ENCODE data around the gene MED12L.

Gene MED12L

GRCh38 chr3:151093905-151094304, 8.4 kb downstream of the MED12L start:
- Histone ChIP-seq H3K9me3 (ENCODE audit: severe bottlenecking) (no peaks in the 10 kb centered on the region), H3K27ac (no peak overlapping the region), H3K4me3 (ENCODE audit: low read depth, low read length) (no peak overlapping the region), H3K36me3 (no peaks in the 10 kb centered on the region), H3K27me3 (ENCODE audit: insufficient read depth, low read depth, severe bottlenecking) (peaks cover 10% of the 10 kb centered on the region)
- no peak for DNase-seq
- no peak for TF ChIP-seq CTCF (IDR thresholded peaks at IDR 0.05; ENCODE audit: low read depth, low read length)

- DNase-seq, result no peak
- no peak overlapping the region for H3K4me3 ChIP-seq (ENCODE audit: low read depth, low read length)
- no peaks in the 10 kb centered on the region for H3K9me3 ChIP-seq (ENCODE audit: severe bottlenecking)
- H3K27me3 ChIP-seq (ENCODE audit: insufficient read depth, low read depth, severe bottlenecking), result peaks cover 12% of the 10 kb centered on the region
- H3K27ac ChIP-seq, result no peak overlapping the region
- no peaks in the 10 kb centered on the region for H3K36me3 ChIP-seq
- no peak for TF ChIP-seq CTCF (IDR thresholded peaks at IDR 0.05; ENCODE audit: low read depth, low read length)
These were observed 11.3 kb downstream of the MED12L start for GRCh38 chr3:151096716-151097115.

GRCh38 chr3:151100076-151100475, 14.6 kb downstream of the MED12L start:
- Histone ChIP-seq H3K4me3 (ENCODE audit: low read depth, low read length) (no peak overlapping the region), H3K27ac (no peak overlapping the region), H3K27me3 (ENCODE audit: insufficient read depth, low read depth, severe bottlenecking) (peaks cover 9% of the 10 kb centered on the region), H3K36me3 (no peaks in the 10 kb centered on the region), H3K9me3 (ENCODE audit: severe bottlenecking) (no peaks in the 10 kb centered on the region)
- TF ChIP-seq CTCF (IDR thresholded peaks at IDR 0.05; ENCODE audit: low read depth, low read length), result no peak
- DNase-seq, result no peak

GRCh38 chr3:151101270-151101969, 16.0 kb downstream of the MED12L start:
- Histone ChIP-seq H3K9me3 (ENCODE audit: severe bottlenecking) (no peaks in the 10 kb centered on the region), H3K27ac (peak overlapping the region; percentile 66), H3K4me3 (ENCODE audit: low read depth, low read length) (no peak overlapping the region), H3K27me3 (ENCODE audit: insufficient read depth, low read depth, severe bottlenecking) (peaks cover 11% of the 10 kb centered on the region), H3K36me3 (no peaks in the 10 kb centered on the region)
- DNase-seq, result peak; percentile 79
- no peak for TF ChIP-seq CTCF (IDR thresholded peaks at IDR 0.05; ENCODE audit: low read depth, low read length)

GRCh38 chr3:151106311-151106710, 20.8 kb downstream of the MED12L start:
- Histone ChIP-seq H3K4me3 (ENCODE audit: low read depth, low read length) (no peak overlapping the region), H3K27ac (no peak overlapping the region), H3K36me3 (no peaks in the 10 kb centered on the region), H3K27me3 (ENCODE audit: insufficient read depth, low read depth, severe bottlenecking) (peaks cover 3% of the 10 kb centered on the region), H3K9me3 (ENCODE audit: severe bottlenecking) (no peaks in the 10 kb centered on the region)
- TF ChIP-seq CTCF (IDR thresholded peaks at IDR 0.05; ENCODE audit: low read depth, low read length), result no peak
- DNase-seq, result no peak

- no peak overlapping the region for H3K4me3 ChIP-seq (ENCODE audit: low read depth, low read length)
- DNase-seq, result no peak
- no peak for TF ChIP-seq CTCF (IDR thresholded peaks at IDR 0.05; ENCODE audit: low read depth, low read length)
These were observed 21.7 kb downstream of the MED12L start for GRCh38 chr3:151107177-151107576.

More at GRCh38 chr3:151107177-151107576, 21.7 kb downstream of the MED12L start:
- no peaks in the 10 kb centered on the region for H3K9me3 ChIP-seq (ENCODE audit: severe bottlenecking)
- H3K27ac ChIP-seq, result no peak overlapping the region
- no peaks in the 10 kb centered on the region for H3K36me3 ChIP-seq
- peaks cover 2% of the 10 kb centered on the region for H3K27me3 ChIP-seq (ENCODE audit: insufficient read depth, low read depth, severe bottlenecking)

Measured in WERI-Rb-1 (cell line).